Ovary (tissue), 9 donors: ENCODE measurements around the gene C20orf204. TPM values are rescaled to one million over a fixed set of nuclear protein-coding genes. Genes with fewer than 3 reads are reported as not detected.

Experiments used
- DNase-seq, 5 donors: peaks; one replicate each; pipeline ENCODE4 v3.0.0-alpha.2; 2019 to 2020
- H3K27ac ChIP-seq, 2 donors: fragments of 200-600 bp; one replicate each; pipeline versions ENCODE4 v1.5.1 to v1.8.0; 2019 to 2022
- H3K27me3 ChIP-seq: fragments of 200-600 bp; one replicate; pipeline ENCODE4 v1.8.0; 2022
- H3K36me3 ChIP-seq: fragments of 200-600 bp; sonication (generic); one replicate; pipeline ENCODE4 v1.5.1; 2019
- H3K4me1 ChIP-seq: one replicate; pipeline ENCODE4 v1.8.1; 2013; ENCODE audit warnings: mild to moderate bottlenecking, moderate library complexity; ENCODE audit not compliant: insufficient read depth
- H3K4me3 ChIP-seq: fragments of 200-600 bp; sonication (generic); one replicate; pipeline ENCODE4 v1.5.1; 2017
- H3K9me3 ChIP-seq, 2 donors: fragments of 200-600 bp in 1 of 2; sonication (generic) in 1 of 2; one replicate each; pipeline versions ENCODE4 v1.5.1 to v1.8.1; 2013 to 2019; ENCODE audit warnings: mild to moderate bottlenecking in 1 of 2, moderate library complexity in 1 of 2
- CTCF ChIP-seq, 3 donors: fragments of 450-650 bp in 2 of 3; fragments of 200-600 bp in 1 of 3; IDR thresholded peaks; one replicate each; pipeline versions ENCODE4 v1.5.1 to v1.8.0; 2016 to 2022; ENCODE audit warnings: antibody characterized with exemption in 3 of 3, mild to moderate bottlenecking in 1 of 3
- EP300 ChIP-seq: sonication (generic); formaldehyde crosslinking; IDR thresholded peaks from one replicate; pipeline ENCODE4 v1.6.1; 2017; ENCODE audit warnings: antibody characterized with exemption
- POLR2A ChIP-seq: fragments of 450-650 bp; IDR thresholded peaks from one replicate; pipeline ENCODE4 v1.6.1; 2017; ENCODE audit warnings: antibody characterized with exemption, mild to moderate bottlenecking, moderate library complexity
- WGBS, 3 donors: extraction: QIAGEN DNeasy Blood & Tissue Kit in 1 of 3; methylation state at CpG; one replicate each; pipeline versions ENCODE4 v1.1.5 to v1.1.7; 2013 to 2017; 5-methylcytosine and 5-hydroxymethylcytosine counted together
- intact Hi-C, 4 donors: fragments of 100-400 bp; cut with DNase I; formaldehyde crosslinking; loops; one replicate each; pipeline versions ENCODE4 v1.11.0 to v1.15.1; 2022 to 2023
- polyA plus RNA-seq, 2 donors: library from polyadenylated mRNA; stranded (reverse); fragments of 200-250 nt in 1 of 2; fragments of 350-450 nt in 1 of 2; fragmentation: Illumina TruSeq in 1 of 2; extraction: RNeasy Lipid Tissue Mini Kit (QIAGEN cat#74804) in 1 of 2; gene quantifications; one replicate each; pipeline ENCODE4 v1.2.3, GENCODE V29; 2013 to 2014
- total RNA-seq, 7 donors: library from RNA; depleted of rRNA in 2 of 7; stranded (reverse); fragments of >200 nt in 2 of 7; fragmentation: NEBNext Ultra II Directional in 3 of 7; extraction: Animal tissue kit (Norgen Biotek cat#: 25700) in 3 of 7; gene quantifications; one replicate each; pipeline versions ENCODE4 v1.1.0 to v1.2.4, GENCODE V29; 2016 to 2023
- donor health status: DM: no; HTN: no; CAD: no; lungs with moderate emphysema.
- donor health status: DM: no; HTN: no; CAD: no.
- donor health status: Bipolar disorder and iron deficiency.
- donor health status: DM: yes; HTN: yes; CAD: no.
- donor health status: DM: no; HTN: no; CAD: no.
- donor health status: DM: yes; HTN: yes; CAD: no.

Gene C20orf204
- total and polyA plus RNA-seq, 9 donors = 0.20 to 2.8 (median 1.4) TPM

- intact Hi-C loops = no loop called here
- Histone ChIP-seq H3K4me3 (no peak overlapping the region), H3K27me3 (no peaks in the 10 kb centered on the region), H3K27ac (no peak overlapping the region), H3K4me1 (peaks cover 4% of the 10 kb centered on the region), H3K9me3 (no peaks in the 10 kb centered on the region), H3K36me3 (no peaks in the 10 kb centered on the region)
- WGBS, 3 donors = 43 to 51% (median 48%) methylated on average over 27 of the region's 27 CpGs
- TF ChIP-seq POLR2A (no peak), CTCF (IDR thresholded peaks at IDR 0.05) (no peak), EP300 (no peak)
- DNase-seq = no peak
Observed at GRCh38 chr20:64065062-64065973, 29.3 kb downstream of the C20orf204 start.

DNA sequence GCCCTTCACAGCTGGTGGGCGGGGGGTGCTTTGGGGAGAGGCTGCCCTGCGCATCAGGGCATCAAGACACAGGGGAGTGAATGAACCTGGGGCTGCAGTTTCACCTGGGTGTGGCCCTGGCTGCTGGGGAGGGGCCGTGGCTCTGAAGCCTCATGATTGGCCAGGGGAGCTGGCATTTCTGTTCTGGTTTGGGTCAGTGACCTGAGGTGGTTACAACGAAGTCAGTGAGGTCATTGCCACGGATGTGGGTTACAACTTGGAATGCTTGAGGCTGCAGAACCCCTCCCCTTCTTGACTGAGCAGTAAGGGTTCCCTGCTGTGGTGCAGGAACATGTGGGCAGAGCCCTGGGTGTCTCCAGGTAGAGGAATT lies 30.0 kb downstream of the C20orf204 start:
- WGBS, 3 donors = 47 to 58% (median 50%) methylated on average over 5 of the region's 5 CpGs
- no peaks in the 10 kb centered on the region for H3K9me3 ChIP-seq
- TF ChIP-seq POLR2A (no peak), CTCF (IDR thresholded peaks at IDR 0.05) (no peak), EP300 (no peak)
- H3K27ac ChIP-seq = no peak overlapping the region
- no peaks in the 10 kb centered on the region for H3K36me3 ChIP-seq
- intact Hi-C loops = no loop called here
- DNase-seq = no peak
- H3K27me3 ChIP-seq = no peaks in the 10 kb centered on the region
- peaks cover 4% of the 10 kb centered on the region for H3K4me1 ChIP-seq
- H3K4me3 ChIP-seq = no peak overlapping the region

- no peak overlapping the region for H3K27ac ChIP-seq
- intact Hi-C loops = no loop called here
- TF ChIP-seq POLR2A (no peak), EP300 (no peak), CTCF (IDR thresholded peaks at IDR 0.05) (no peak)
- no peaks in the 10 kb centered on the region for H3K27me3 ChIP-seq
- no peaks in the 10 kb centered on the region for H3K36me3 ChIP-seq
- no peaks in the 10 kb centered on the region for H3K9me3 ChIP-seq
- H3K4me1 ChIP-seq = peaks cover 4% of the 10 kb centered on the region
- DNase-seq = no peak
- 74 to 87% (median 83%) methylated on average over 6 of the region's 6 CpGs for WGBS, 3 donors
- H3K4me3 ChIP-seq = no peak overlapping the region
Observed at GRCh38 chr20:64067005-64067632, 31.1 kb downstream of the C20orf204 start.

DNA sequence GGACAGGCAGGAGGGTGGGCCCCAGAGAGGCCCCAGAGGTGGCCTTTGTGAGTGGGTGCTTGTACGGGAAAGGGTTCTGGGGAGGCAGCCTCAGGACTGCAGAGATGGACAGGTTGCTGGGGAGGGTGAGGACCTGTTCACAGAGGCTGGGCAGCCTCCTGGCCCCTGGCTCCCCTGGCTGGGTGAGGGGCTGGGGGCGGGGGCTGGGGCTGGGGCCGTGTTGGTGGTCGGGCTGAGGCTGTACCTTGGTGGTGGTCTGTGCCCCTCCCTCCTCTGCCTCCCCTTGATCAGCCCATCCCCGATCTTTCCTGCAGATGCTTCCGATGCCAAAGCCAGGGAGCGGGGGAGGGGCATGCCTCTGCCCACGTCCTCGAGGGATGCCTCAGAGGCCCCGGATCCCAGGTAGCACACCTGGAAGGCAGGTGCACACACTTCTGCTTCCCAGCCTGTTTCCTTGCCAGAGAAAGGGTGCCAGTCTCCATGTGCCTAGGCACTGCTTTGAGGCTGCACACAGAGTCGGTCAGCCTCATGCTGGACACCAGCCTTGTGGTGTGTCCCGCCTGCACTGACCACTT lies 31.8 kb downstream of the C20orf204 start:
- WGBS, 3 donors = 62 to 71% (median 63%) methylated on average over 9 to 12 of the region's 12 CpGs
- DNase-seq = no peak
- Histone ChIP-seq H3K27ac (no peak overlapping the region), H3K4me3 (no peak overlapping the region), H3K36me3 (no peaks in the 10 kb centered on the region), H3K27me3 (no peaks in the 10 kb centered on the region), H3K4me1 (peaks cover 1% of the 10 kb centered on the region), H3K9me3 (no peaks in the 10 kb centered on the region)
- intact Hi-C loops = no loop called here
- TF ChIP-seq EP300 (no peak), POLR2A (no peak), CTCF (IDR thresholded peaks at IDR 0.05) (no peak)
